HepG2 (cell line): Measurements from ENCODE around the gene GADD45G.
A peak's percentile ranks its signal among the peaks of the same experiment; 100 is the strongest.

ENCODE experiments used
- ELF1 ChIP-seq: sonication (generic); formaldehyde crosslinking; IDR thresholded peaks from 2 replicates; pipeline ENCODE4 v1.4.0; 2020; ENCODE audit warnings: missing genetic modification reagents
- PCBP1 ChIP-seq: fragments of 200-400 bp; formaldehyde crosslinking; IDR thresholded peaks from 2 replicates; pipeline ENCODE4 v1.6.1; 2017; ENCODE audit warnings: mild to moderate bottlenecking, low read depth, low read length, borderline replicate concordance
- ZNF552 ChIP-seq: sonication (generic); formaldehyde crosslinking; IDR thresholded peaks from 2 replicates; pipeline ENCODE4 v1.9.0; 2022; ENCODE audit warnings: missing genetic modification reagents, mild to moderate bottlenecking, borderline replicate concordance
- TF ChIP-seq, protein P1 (sequence below): sonication (generic); formaldehyde crosslinking; IDR thresholded peaks from 2 replicates; pipeline ENCODE4 v1.5.0; 2020; ENCODE audit warnings: mild to moderate bottlenecking, missing genetic modification reagents, moderate library complexity
- TF ChIP-seq, protein P2 (sequence below): IDR thresholded peaks from 2 replicates; pipeline ENCODE4 v1.6.1; 2016; ENCODE audit warnings: low read depth
- TF ChIP-seq, protein P3 (sequence below): sonication (generic); formaldehyde crosslinking; IDR thresholded peaks from 2 replicates; pipeline ENCODE4 v1.4.0; 2020; ENCODE audit warnings: missing genetic modification reagents
- TF ChIP-seq, protein P4 (sequence below): sonication (generic); formaldehyde crosslinking; IDR thresholded peaks from 2 replicates; pipeline ENCODE4 v1.4.0; 2020; ENCODE audit warnings: missing genetic modification reagents

DNA sequence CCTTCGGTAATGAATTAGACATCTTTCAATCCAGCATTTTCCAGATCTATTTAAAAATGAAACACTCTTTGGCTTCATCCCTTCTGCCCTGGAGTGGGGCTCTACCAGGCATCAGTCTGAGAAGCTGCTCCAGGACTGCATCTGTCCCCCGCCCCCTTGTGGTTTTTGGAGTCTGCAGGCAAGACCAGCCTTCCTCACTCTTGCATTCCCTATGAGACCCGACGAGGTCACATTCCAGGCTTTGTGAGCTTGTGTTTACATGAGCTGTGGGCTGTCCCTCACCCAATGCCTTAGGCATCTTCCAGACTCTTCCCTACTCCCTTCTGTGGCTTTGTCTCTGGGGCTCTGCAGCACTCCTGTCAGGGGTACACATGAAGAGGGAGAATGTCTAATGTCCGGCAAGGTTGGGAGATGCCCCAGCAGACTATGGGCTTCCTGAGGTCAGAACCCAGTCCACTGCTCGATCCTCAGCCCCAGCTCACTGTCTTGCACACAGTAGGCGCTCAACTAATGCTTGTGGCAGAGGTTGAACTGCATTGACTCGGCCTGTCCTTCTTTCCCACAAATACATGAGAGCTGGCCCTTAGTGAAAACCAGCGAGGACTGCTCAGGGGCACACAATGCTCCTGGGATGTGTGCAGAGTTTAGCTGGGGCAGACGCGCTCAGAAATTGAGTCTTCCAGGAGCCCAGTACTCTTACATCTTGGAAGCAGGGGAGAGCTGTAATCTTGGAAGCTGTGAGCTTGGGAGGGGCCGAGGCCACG is 11.7 kb upstream of the GADD45G start:
- TF ChIP-seq, protein P1, sequence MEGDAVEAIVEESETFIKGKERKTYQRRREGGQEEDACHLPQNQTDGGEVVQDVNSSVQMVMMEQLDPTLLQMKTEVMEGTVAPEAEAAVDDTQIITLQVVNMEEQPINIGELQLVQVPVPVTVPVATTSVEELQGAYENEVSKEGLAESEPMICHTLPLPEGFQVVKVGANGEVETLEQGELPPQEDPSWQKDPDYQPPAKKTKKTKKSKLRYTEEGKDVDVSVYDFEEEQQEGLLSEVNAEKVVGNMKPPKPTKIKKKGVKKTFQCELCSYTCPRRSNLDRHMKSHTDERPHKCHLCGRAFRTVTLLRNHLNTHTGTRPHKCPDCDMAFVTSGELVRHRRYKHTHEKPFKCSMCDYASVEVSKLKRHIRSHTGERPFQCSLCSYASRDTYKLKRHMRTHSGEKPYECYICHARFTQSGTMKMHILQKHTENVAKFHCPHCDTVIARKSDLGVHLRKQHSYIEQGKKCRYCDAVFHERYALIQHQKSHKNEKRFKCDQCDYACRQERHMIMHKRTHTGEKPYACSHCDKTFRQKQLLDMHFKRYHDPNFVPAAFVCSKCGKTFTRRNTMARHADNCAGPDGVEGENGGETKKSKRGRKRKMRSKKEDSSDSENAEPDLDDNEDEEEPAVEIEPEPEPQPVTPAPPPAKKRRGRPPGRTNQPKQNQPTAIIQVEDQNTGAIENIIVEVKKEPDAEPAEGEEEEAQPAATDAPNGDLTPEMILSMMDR (CRISPR knock-in tag) = peak; percentile 62
- TF ChIP-seq PCBP1 (no peak), ELF1 (CRISPR knock-in tag) (no peak), ZNF552 (no peak)
- TF ChIP-seq, protein P2, sequence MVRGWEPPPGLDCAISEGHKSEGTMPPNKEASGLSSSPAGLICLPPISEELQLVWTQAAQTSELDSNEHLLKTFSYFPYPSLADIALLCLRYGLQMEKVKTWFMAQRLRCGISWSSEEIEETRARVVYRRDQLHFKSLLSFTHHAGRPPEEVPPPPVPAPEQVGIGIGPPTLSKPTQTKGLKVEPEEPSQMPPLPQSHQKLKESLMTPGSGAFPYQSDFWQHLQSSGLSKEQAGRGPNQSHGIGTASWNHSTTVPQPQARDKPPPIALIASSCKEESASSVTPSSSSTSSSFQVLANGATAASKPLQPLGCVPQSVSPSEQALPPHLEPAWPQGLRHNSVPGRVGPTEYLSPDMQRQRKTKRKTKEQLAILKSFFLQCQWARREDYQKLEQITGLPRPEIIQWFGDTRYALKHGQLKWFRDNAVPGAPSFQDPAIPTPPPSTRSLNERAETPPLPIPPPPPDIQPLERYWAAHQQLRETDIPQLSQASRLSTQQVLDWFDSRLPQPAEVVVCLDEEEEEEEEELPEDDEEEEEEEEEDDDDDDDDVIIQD = no peak
- TF ChIP-seq, protein P3, sequence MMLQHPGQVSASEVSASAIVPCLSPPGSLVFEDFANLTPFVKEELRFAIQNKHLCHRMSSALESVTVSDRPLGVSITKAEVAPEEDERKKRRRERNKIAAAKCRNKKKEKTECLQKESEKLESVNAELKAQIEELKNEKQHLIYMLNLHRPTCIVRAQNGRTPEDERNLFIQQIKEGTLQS (CRISPR knock-in tag) = no peak
- TF ChIP-seq, protein P4, sequence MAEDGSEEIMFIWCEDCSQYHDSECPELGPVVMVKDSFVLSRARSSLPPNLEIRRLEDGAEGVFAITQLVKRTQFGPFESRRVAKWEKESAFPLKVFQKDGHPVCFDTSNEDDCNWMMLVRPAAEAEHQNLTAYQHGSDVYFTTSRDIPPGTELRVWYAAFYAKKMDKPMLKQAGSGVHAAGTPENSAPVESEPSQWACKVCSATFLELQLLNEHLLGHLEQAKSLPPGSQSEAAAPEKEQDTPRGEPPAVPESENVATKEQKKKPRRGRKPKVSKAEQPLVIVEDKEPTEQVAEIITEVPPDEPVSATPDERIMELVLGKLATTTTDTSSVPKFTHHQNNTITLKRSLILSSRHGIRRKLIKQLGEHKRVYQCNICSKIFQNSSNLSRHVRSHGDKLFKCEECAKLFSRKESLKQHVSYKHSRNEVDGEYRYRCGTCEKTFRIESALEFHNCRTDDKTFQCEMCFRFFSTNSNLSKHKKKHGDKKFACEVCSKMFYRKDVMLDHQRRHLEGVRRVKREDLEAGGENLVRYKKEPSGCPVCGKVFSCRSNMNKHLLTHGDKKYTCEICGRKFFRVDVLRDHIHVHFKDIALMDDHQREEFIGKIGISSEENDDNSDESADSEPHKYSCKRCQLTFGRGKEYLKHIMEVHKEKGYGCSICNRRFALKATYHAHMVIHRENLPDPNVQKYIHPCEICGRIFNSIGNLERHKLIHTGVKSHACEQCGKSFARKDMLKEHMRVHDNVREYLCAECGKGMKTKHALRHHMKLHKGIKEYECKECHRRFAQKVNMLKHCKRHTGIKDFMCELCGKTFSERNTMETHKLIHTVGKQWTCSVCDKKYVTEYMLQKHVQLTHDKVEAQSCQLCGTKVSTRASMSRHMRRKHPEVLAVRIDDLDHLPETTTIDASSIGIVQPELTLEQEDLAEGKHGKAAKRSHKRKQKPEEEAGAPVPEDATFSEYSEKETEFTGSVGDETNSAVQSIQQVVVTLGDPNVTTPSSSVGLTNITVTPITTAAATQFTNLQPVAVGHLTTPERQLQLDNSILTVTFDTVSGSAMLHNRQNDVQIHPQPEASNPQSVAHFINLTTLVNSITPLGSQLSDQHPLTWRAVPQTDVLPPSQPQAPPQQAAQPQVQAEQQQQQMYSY (CRISPR knock-in tag) = no peak
